ENCODE measurements around the gene SLC4A2.

SLC4A2 gene

DNA sequence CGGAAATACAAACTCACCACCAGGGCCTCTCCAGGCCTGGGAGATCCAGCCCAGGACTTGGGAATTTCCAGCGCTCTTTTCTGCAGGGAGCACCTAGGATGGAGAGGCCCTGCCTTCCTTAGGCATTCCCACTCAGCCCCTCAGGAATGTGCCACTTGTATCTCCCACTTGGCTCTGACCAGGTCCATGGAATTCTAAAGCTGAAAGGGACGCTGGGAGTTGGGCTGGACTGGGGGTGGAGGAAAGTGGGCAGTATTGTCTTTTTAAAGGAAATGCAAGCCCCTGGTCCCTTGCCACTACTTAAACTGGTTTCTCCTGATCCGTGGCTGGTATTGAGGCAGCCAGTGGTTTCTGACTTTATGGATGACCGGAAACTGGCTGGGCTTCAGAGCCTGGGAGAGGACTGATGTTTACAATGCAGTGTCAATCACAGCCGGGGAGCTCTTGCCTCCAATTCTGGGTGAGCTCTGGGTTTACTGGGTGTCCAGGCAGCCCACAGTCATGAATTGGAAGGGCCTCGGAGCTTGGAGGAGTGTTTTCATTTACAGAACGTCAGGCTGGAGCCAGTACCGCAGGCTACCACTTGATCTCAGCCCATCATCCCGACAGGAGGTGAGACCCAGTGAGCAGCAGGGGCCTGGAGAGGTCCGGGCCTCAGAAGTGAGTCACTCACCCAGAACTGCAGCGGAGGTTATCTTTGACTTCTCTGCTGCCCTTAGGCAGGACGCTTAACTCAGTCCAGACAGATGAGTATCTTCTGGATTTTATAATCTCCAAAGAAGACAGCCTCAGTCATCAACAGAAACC lies 54.2 kb downstream of the SLC4A2 start:
- TF ChIP-seq, protein P1, sequence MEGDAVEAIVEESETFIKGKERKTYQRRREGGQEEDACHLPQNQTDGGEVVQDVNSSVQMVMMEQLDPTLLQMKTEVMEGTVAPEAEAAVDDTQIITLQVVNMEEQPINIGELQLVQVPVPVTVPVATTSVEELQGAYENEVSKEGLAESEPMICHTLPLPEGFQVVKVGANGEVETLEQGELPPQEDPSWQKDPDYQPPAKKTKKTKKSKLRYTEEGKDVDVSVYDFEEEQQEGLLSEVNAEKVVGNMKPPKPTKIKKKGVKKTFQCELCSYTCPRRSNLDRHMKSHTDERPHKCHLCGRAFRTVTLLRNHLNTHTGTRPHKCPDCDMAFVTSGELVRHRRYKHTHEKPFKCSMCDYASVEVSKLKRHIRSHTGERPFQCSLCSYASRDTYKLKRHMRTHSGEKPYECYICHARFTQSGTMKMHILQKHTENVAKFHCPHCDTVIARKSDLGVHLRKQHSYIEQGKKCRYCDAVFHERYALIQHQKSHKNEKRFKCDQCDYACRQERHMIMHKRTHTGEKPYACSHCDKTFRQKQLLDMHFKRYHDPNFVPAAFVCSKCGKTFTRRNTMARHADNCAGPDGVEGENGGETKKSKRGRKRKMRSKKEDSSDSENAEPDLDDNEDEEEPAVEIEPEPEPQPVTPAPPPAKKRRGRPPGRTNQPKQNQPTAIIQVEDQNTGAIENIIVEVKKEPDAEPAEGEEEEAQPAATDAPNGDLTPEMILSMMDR (IDR thresholded peaks at IDR 0.05), result no peak
- no peak overlapping the region for H3K4me3 ChIP-seq
- H3K36me3 ChIP-seq, result peaks cover 3 to 18% (median 18%) of the 10 kb centered on the region in 3 donors
- H3K4me1 ChIP-seq, result peaks cover 0 to 27% (median 11%) of the 10 kb centered on the region in 4 donors
- H3K27me3 ChIP-seq, result no peaks in the 10 kb centered on the region
- H3K9me3 ChIP-seq, result no peaks in the 10 kb centered on the region
- intact Hi-C loops (cut with DNase I; ENCODE audit: low total_unique reads), result loop anchor here (5.0 to 10.0 kb wide), 2 partner anchors 76 to 99 kb away; no protein-coding TSS in a partner anchor
- no peak overlapping the region for H3K27ac ChIP-seq
- DNase-seq, result no peak

DNA sequence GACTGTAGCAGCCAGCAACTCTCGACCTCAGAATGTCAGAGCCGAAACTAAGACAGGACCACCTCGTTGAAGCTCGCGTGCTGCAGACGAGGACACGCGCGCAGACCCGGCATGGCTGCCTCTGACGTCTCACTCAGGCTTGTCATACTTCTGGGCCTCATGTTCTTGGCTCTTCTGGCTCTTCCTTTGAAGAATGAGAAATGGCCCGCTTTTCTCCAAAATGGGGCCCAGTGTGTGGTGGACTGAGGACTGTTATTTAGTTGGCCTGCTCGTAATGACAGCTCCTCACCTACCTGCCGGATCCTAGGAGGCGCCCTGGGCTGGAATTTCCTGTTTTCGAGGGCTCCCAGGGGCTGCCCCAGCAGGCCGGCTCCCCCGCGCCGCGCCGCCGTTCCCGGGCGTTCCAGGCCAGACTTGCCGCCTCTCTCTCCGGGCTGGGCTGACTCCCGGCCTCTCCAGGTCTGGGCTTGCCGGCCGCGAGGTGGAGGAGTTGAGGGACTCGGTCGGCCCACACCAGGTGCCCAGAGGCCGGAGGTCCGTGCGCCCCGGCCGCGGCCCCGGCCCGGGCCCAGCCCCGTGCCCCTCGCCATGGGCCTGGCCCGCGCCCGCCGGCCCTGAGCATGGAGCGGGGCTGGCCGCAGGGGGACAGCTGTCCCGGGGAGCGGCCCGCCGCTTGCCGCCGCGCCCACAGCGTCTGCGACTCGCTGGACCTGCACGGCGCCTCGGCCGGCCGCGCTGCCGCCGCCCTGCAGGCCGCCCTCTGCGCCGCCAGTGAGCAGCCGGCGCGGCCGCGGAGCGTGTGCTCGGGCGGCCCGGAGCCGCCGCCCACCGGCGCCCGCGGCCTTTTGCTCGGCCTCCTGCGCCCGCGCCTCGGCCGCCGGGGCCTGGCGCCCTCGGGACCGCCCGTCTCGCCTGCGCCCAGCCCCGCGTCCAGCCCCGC lies 55.0 kb downstream of the SLC4A2 start:
- H3K4me3 ChIP-seq, result peak overlapping the region; percentile 27 to 30

DNA sequence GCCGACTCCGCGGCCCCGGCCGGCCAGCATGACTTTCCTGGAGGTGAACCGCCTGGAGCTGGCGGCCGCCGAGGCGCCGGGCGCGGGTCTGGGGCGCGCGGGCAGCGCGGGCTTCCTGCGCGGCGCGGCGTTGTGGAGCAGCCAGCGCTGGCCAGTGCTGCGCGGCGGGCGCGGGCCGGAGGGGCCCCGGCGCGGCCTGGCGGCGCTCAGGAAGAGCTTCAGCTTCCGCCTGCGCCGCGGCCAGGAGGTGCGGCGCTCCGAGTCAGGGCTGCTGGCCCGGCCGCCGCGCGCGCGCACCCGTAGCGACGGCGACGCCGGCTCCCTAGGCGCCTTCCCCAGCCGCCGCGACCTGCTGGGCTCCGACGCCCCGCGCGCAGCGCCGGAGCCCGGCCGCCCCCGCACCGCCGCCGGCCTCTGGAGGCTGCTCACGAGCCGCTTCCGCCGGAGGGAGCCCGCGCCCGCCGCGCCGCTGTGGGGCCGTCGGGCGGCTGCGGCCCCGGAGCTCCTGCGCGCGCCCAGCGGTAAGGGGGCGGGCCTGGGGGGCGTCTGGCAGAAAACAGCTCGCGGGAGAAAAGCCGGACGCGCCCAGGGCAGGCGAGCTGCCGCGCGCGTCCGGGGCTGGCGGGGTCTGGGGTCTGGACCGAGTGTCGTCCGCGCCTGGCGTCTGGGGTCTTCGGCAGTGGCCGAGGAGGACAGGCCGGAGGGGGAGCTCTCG lies 55.9 kb downstream of the SLC4A2 start:
- intact Hi-C loops (cut with DNase I; ENCODE audit: low total_unique reads), result loop anchor here (10.0 kb wide), 1 partner anchor 100 kb away; no protein-coding TSS in a partner anchor
- DNase-seq, result no peak
- no peaks in the 10 kb centered on the region for H3K9me3 ChIP-seq
- no peak overlapping the region for H3K27ac ChIP-seq
- H3K4me1 ChIP-seq, result peaks cover 0 to 27% (median 11%) of the 10 kb centered on the region in 4 donors
- no peaks in the 10 kb centered on the region for H3K27me3 ChIP-seq
- TF ChIP-seq, protein P1 (IDR thresholded peaks at IDR 0.05), result no peak
- H3K36me3 ChIP-seq, result peaks cover 12 to 35% (median 35%) of the 10 kb centered on the region in 3 donors
- peak overlapping the region; percentile 27 to 30 for H3K4me3 ChIP-seq

More for the DNA sequence above, 55.0 kb downstream of the SLC4A2 start:
- intact Hi-C loops (cut with DNase I; ENCODE audit: low total_unique reads), result loop anchor here (5.0 to 10.0 kb wide), 2 partner anchors 77 to 100 kb away; no protein-coding TSS in a partner anchor
- H3K9me3 ChIP-seq, result no peaks in the 10 kb centered on the region
- H3K4me1 ChIP-seq, result peaks cover 0 to 27% (median 11%) of the 10 kb centered on the region in 4 donors
- H3K36me3 ChIP-seq, result peaks cover 6 to 27% (median 26%) of the 10 kb centered on the region in 3 donors
- DNase-seq, result no peak
- TF ChIP-seq, protein P1 (IDR thresholded peaks at IDR 0.05), result no peak
- no peaks in the 10 kb centered on the region for H3K27me3 ChIP-seq
- H3K27ac ChIP-seq, result no peak overlapping the region

DNA sequence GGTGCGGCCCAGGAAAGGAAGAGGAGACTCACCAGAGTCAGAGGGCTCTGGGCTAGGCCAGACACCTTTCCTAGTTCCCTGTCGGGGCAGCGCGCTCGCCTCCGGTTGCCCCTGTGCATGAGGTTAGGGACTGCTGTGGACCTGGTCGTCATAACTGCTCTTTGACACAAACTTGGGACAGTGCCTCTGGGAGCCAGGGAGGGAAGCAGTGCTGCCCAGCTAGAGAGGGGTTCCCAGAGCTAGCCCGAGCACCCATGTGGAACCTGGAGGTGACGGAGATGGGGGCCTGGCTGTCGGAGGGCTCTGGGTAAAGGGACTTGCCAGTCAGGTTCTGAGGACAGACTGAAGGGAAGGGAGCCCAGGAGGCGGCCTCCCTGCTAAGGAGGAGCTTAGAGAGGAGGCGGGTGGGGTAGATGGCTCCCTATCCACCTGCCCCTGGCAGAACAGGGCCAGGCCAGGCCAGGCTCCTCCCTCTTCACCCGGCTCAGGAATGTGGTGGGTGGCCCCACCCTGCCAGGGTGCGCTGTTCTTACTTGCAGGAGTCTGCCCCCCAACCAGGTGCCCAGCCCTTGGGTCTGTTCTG lies 56.5 kb downstream of the SLC4A2 start:
- DNase-seq, result no peak
- Histone ChIP-seq H3K27ac (no peak overlapping the region), H3K4me3 (peak overlapping the region in 1 of 2 donors; percentile 30), H3K9me3 (no peaks in the 10 kb centered on the region), H3K4me1 (peaks cover 0 to 23% (median 10%) of the 10 kb centered on the region in 4 donors), H3K27me3 (no peaks in the 10 kb centered on the region), H3K36me3 (peaks cover 19 to 42% (median 41%) of the 10 kb centered on the region in 3 donors)
- TF ChIP-seq, protein P1 (IDR thresholded peaks at IDR 0.05), result no peak
- intact Hi-C loops (cut with DNase I; ENCODE audit: low total_unique reads), result loop anchor here (10.0 kb wide), 1 partner anchor 101 kb away; no protein-coding TSS in a partner anchor

All from tibial artery (tissue), 4 donors.